SK-N-SH (cell line): ENCODE data around the gene IGHMBP2. TPM values are rescaled to one million over a fixed set of nuclear protein-coding genes. Genes with fewer than 3 reads are reported as not detected.

ENCODE experiments used
- CTCF ChIA-PET: fragments of 300-600, 350-600 bp; formaldehyde crosslinking; extraction: SDS; loops from one replicate; lab custom pipeline; 2021; lab: Yijun Ruan, JAX
- POLR2A ChIA-PET: fragments of 350-600 bp; sonication (Branson Sonifier 250); formaldehyde crosslinking; extraction: SDS; loops from one replicate; lab custom pipeline; 2020; ENCODE audit warnings: antibody characterized with exemption, inconsistent platforms; lab: Yijun Ruan, JAX
- DNase-seq: peaks from one replicate; pipeline ENCODE4 v3.0.0; 2012
- H2AFZ ChIP-seq: fragments of 200-600 bp; sonication (generic); 2 replicates; pipeline ENCODE4 v1.8.1; 2016; ENCODE audit warnings: antibody characterized with exemption, mild to moderate bottlenecking, low read depth
- H3F3A ChIP-seq: fragments of 200-600 bp; sonication (generic); replicated peaks from 2 replicates; pipeline ENCODE3; 2016; ENCODE audit warnings: antibody characterized with exemption, mild to moderate bottlenecking; ENCODE audit not compliant: insufficient read depth
- H3K27ac ChIP-seq, 2 experiments: fragments of 200-500 bp in 1 of 2; fragments of 200-600 bp in 1 of 2; sonication (Bioruptor generic) in 1 of 2; sonication (generic), shearing (Covaris generic) in 1 of 2; 2 replicates each; pipeline versions ENCODE4 v1.5.1 to v1.6.1; 2014 to 2016; ENCODE audit warnings: low read depth in 2 of 2, inconsistent platforms in 1 of 2, low read length in 1 of 2, mild to moderate bottlenecking in 1 of 2, mixed read lengths in 1 of 2
- H3K27me3 ChIP-seq: fragments of 200-600 bp; sonication (generic), shearing (Covaris generic); 2 replicates; pipeline ENCODE4 v1.6.1; 2016; ENCODE audit warnings: mixed run types; ENCODE audit not compliant: insufficient read depth
- H3K36me3 ChIP-seq, 2 experiments: fragments of 200-500 bp in 1 of 2; fragments of 200-600 bp in 1 of 2; sonication (Bioruptor generic) in 1 of 2; sonication (generic) in 1 of 2; replicated peaks in 1 of 2; 2 replicates each; pipeline versions ENCODE3 to v1.5.1; 2014 to 2016; ENCODE audit warnings: low read length in 1 of 2, mild to moderate bottlenecking in 1 of 2; ENCODE audit not compliant: insufficient read depth in 2 of 2, control insufficient read depth in 1 of 2
- H3K4me1 ChIP-seq, 2 experiments: fragments of 200-500 bp in 1 of 2; fragments of 200-600 bp in 1 of 2; sonication (Bioruptor generic) in 1 of 2; sonication (generic), shearing (Covaris generic) in 1 of 2; 2 replicates each; pipeline versions ENCODE4 v1.5.1 to v1.6.1; 2014 to 2016; ENCODE audit warnings: low read depth in 1 of 2, low read length in 1 of 2, mixed run types in 1 of 2; ENCODE audit not compliant: insufficient read depth in 2 of 2, control insufficient read depth in 1 of 2
- H3K4me2 ChIP-seq: fragments of 200-600 bp; sonication (generic), shearing (Covaris generic); 2 replicates; pipeline ENCODE4 v1.6.1; 2017; ENCODE audit warnings: mixed run types
- H3K4me3 ChIP-seq, 2 experiments: fragments of 200-500 bp in 1 of 2; fragments of 200-600 bp in 1 of 2; sonication (Bioruptor generic) in 1 of 2; sonication (generic), shearing (Covaris generic) in 1 of 2; 2 replicates each; pipeline versions ENCODE4 v1.5.1 to v1.8.1; 2014 to 2016; ENCODE audit warnings: low read depth in 2 of 2, inconsistent platforms in 1 of 2, low read length in 1 of 2, mild to moderate bottlenecking in 1 of 2, mixed read lengths in 1 of 2, moderate library complexity in 1 of 2
- H3K79me2 ChIP-seq: fragments of 200-600 bp; sonication (generic); 2 replicates; pipeline ENCODE4 v1.8.1; 2017; ENCODE audit warnings: mild to moderate bottlenecking; ENCODE audit not compliant: insufficient read depth
- H3K9ac ChIP-seq: fragments of 200-600 bp; sonication (generic); 2 replicates; pipeline ENCODE4 v1.6.1; 2017; ENCODE audit warnings: mixed run types
- H3K9me2 ChIP-seq: fragments of 200-600 bp; sonication (generic); 2 replicates; pipeline ENCODE4 v1.6.1; 2017; ENCODE audit warnings: mixed run types
- H3K9me3 ChIP-seq: fragments of 200-600 bp; sonication (generic); 2 replicates; pipeline ENCODE4 v1.6.1; 2017; ENCODE audit warnings: mixed run types, mild to moderate bottlenecking, moderate library complexity
- H4K20me1 ChIP-seq: fragments of 200-600 bp; sonication (generic); 2 replicates; pipeline ENCODE4 v1.6.1; 2017; ENCODE audit warnings: mild to moderate bottlenecking, mixed run types; ENCODE audit not compliant: insufficient read depth
- CHD2 ChIP-seq: fragments of 150-350 bp; IDR thresholded peaks from 2 replicates; pipeline ENCODE4 v1.6.1; 2018; ENCODE audit warnings: low read length; ENCODE audit not compliant: partially characterized antibody
- CTCF ChIP-seq: fragments of 200-600 bp; sonication (generic); IDR thresholded peaks from 2 replicates; pipeline ENCODE4 v1.6.1; 2017; ENCODE audit warnings: antibody characterized with exemption, mild to moderate bottlenecking, moderate library complexity
- EZH2phosphoT487 ChIP-seq: fragments of 200-600 bp; sonication (generic); IDR thresholded peaks from 2 replicates; pipeline ENCODE4 v1.6.1; 2017; ENCODE audit warnings: low read depth, mixed run types, mild to moderate bottlenecking, antibody characterized with exemption, moderate library complexity, borderline replicate concordance
- FOXJ3 ChIP-seq: sonication (generic); formaldehyde crosslinking; IDR thresholded peaks from 2 replicates; pipeline ENCODE4 v1.5.1; 2020; ENCODE audit warnings: mild to moderate bottlenecking, missing genetic modification reagents
- IRF3 ChIP-seq: fragments of 150-350 bp; IDR thresholded peaks from 2 replicates; pipeline ENCODE4 v1.6.1; 2016; ENCODE audit warnings: mild to moderate bottlenecking, low read depth, low read length
- MAX ChIP-seq: IDR thresholded peaks from 2 replicates; pipeline ENCODE4 v1.4.0; 2012; ENCODE audit warnings: low read depth
- MXI1 ChIP-seq: IDR thresholded peaks from 2 replicates; pipeline ENCODE4 v1.6.1; 2012; ENCODE audit warnings: mild to moderate bottlenecking, low read depth, low read length, improper control_type of control experiment
- NFIC ChIP-seq: IDR thresholded peaks from 2 replicates; pipeline ENCODE4 v1.4.0; 2012; ENCODE audit warnings: borderline replicate concordance
- NRF1 ChIP-seq: IDR thresholded peaks from 2 replicates; pipeline ENCODE4 v1.6.1; 2012; ENCODE audit warnings: low read depth, mild to moderate bottlenecking, low read length
- POLR2AphosphoS5 ChIP-seq: IDR thresholded peaks from 2 replicates; pipeline ENCODE4 v1.6.1; 2012; ENCODE audit warnings: low read depth, low read length
- RCOR1 ChIP-seq: fragments of 150-350 bp; IDR thresholded peaks from 2 replicates; pipeline ENCODE4 v1.6.1; 2017; ENCODE audit warnings: antibody characterized with exemption, low read length
- RXRA ChIP-seq: IDR thresholded peaks from 2 replicates; pipeline ENCODE4 v1.4.0; 2012; ENCODE audit warnings: low read depth, mild to moderate bottlenecking, borderline replicate concordance
- SMC3 ChIP-seq: IDR thresholded peaks from 2 replicates; pipeline ENCODE4 v1.6.1; 2012; ENCODE audit warnings: low read depth, low read length, improper control_type of control experiment
- TAF1 ChIP-seq: IDR thresholded peaks from 2 replicates; pipeline ENCODE4 v1.6.1; 2012; ENCODE audit warnings: low read depth, mild to moderate bottlenecking, low read length, moderate library complexity, borderline replicate concordance
- TEAD4 ChIP-seq: IDR thresholded peaks from 2 replicates; pipeline ENCODE4 v1.4.0; 2012; ENCODE audit warnings: mild to moderate bottlenecking, borderline replicate concordance; ENCODE audit not compliant: insufficient read depth
- WGBS: methylation state at CpG from one replicate; pipeline ENCODE4 v1.1.6; 2017; ENCODE audit warnings: low lambda C conversion rate; 5-methylcytosine and 5-hydroxymethylcytosine counted together
- polyA plus RNA-seq, 3 experiments: library from polyadenylated mRNA; depleted of rRNA; stranded (reverse); fragments of >200 nt; gene quantifications; 2 replicates each; pipeline ENCODE4 v1.2.3, GENCODE V29; 2012

The IGHMBP2 gene
- polyA plus RNA-seq, 1 of the 3 experiments (the other 2 are of a cell fraction): 9.0 TPM

GRCh38 chr11:68905421-68906360 lies 2.0 kb downstream of the IGHMBP2 start (continued):
- TF ChIP-seq CTCF: no peak
- TF ChIP-seq IRF3: no peak
- no peak for TF ChIP-seq NFIC
- TF ChIP-seq FOXJ3 (CRISPR knock-in tag): no peak

- CTCF ChIA-PET: interaction anchor here (1.1 kb wide), 1 partner anchor 30 kb away, joined by 3 read pairs; no protein-coding TSS in a partner anchor
Observed at GRCh38 chr11:68908273-68908672, 4.6 kb downstream of the IGHMBP2 start.

More at GRCh38 chr11:68908273-68908672, 4.6 kb downstream of the IGHMBP2 start:
- POLR2A ChIA-PET: no interaction called here
- Histone ChIP-seq H3K9me3 (no peaks in the 10 kb centered on the region), H3K36me3 (peaks cover 19 to 21% of the 10 kb centered on the region in 2 experiments), H2AFZ (no peak overlapping the region), H3K4me3 (no peak overlapping the region), H3K79me2 (peaks cover 35% of the 10 kb centered on the region), H3K27ac (no peak overlapping the region), H3K4me1 (peaks cover 7 to 10% of the 10 kb centered on the region in 2 experiments; a peak in 2 of 4 replicates), H3K9ac (no peak overlapping the region), H4K20me1 (no peaks in the 10 kb centered on the region), H3F3A (no peaks in the 10 kb centered on the region), H3K27me3 (no peaks in the 10 kb centered on the region), H3K9me2 (no peaks in the 10 kb centered on the region), H3K4me2 (no peak overlapping the region)
- no peak for DNase-seq
- TF ChIP-seq TAF1 (no peak), RXRA (no peak), POLR2AphosphoS5 (no peak), SMC3 (no peak), FOXJ3 (CRISPR knock-in tag) (no peak), MAX (no peak), NRF1 (no peak), RCOR1 (no peak), EZH2phosphoT487 (no peak), MXI1 (no peak), TEAD4 (no peak), CHD2 (no peak)
- WGBS: 98% methylated on average over 4 of the region's 5 CpGs
